PC-9 (cell line): ENCODE results near the gene PALLD.

ENCODE experiments used
- EZH2 ChIP-seq: fragments of 200-600 bp; sonication (generic); IDR thresholded peaks from 2 replicates; pipeline ENCODE4 v1.8.0; 2017; ENCODE audit warnings: antibody characterized with exemption, low read depth
- TF ChIP-seq, protein P1 (sequence below): fragments of 200-600 bp; sonication (generic); conservative IDR thresholded peaks from 2 replicates; pipeline ENCODE4 v1.6.1; 2017; ENCODE audit warnings: mixed run types, antibody characterized with exemption, mild to moderate bottlenecking, moderate library complexity

DNA sequence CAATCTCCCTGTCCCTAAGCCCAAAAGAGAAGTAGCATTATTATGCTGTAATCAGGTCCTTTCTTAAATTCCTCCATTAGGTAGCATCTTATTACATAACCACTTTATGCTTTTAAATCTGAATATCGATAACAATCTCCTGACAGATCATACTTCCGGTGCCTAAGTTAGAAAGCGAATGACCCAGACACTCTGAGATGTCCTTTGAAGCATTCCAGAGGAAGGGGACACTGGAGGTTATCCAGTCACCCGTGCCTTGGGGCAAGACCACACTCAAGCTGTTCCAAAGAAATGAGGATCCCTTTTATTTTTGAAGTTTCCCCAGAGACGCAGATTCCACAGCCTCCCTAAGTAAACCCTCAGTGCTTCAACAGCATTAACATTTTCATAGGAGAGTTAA, 125.7 kb downstream of the PALLD start:
- no peak for TF ChIP-seq EZH2
- TF ChIP-seq, protein P1, sequence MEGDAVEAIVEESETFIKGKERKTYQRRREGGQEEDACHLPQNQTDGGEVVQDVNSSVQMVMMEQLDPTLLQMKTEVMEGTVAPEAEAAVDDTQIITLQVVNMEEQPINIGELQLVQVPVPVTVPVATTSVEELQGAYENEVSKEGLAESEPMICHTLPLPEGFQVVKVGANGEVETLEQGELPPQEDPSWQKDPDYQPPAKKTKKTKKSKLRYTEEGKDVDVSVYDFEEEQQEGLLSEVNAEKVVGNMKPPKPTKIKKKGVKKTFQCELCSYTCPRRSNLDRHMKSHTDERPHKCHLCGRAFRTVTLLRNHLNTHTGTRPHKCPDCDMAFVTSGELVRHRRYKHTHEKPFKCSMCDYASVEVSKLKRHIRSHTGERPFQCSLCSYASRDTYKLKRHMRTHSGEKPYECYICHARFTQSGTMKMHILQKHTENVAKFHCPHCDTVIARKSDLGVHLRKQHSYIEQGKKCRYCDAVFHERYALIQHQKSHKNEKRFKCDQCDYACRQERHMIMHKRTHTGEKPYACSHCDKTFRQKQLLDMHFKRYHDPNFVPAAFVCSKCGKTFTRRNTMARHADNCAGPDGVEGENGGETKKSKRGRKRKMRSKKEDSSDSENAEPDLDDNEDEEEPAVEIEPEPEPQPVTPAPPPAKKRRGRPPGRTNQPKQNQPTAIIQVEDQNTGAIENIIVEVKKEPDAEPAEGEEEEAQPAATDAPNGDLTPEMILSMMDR, result no peak
